OCI-LY1 (cell line): ENCODE results near the gene MAGI1.

Experiments used
- H2AFZ ChIP-seq: fragments of 200-600 bp; sonication (generic), shearing (Covaris generic); 2 replicates; pipeline ENCODE4 v1.6.0; 2014; ENCODE audit warnings: antibody characterized with exemption, mild to moderate bottlenecking, low read length
- H3F3A ChIP-seq: fragments of 200-600 bp; sonication (generic), shearing (Covaris generic); 2 replicates; pipeline ENCODE4 v1.6.0; 2014; ENCODE audit warnings: mild to moderate bottlenecking, antibody characterized with exemption, low read length, moderate library complexity; ENCODE audit not compliant: insufficient read depth
- H3K27ac ChIP-seq: fragments of 200-600 bp; sonication (generic); 2 replicates; pipeline ENCODE4 v1.5.1; 2014; ENCODE audit warnings: low read length, mixed run types, mild to moderate bottlenecking, low read depth; ENCODE audit not compliant: poor library complexity, severe bottlenecking
- H3K27me3 ChIP-seq: fragments of 200-600 bp; sonication (generic); 2 replicates; pipeline ENCODE4 v1.6.0; 2014; ENCODE audit warnings: antibody characterized with exemption, mild to moderate bottlenecking, low read length, moderate library complexity; ENCODE audit not compliant: insufficient read depth
- H3K36me3 ChIP-seq: fragments of 200-600 bp; sonication (generic); 2 replicates; pipeline ENCODE4 v1.6.1; 2014; ENCODE audit warnings: mild to moderate bottlenecking, antibody characterized with exemption, low read length, moderate library complexity, mixed read lengths; ENCODE audit not compliant: insufficient read depth
- H3K4me1 ChIP-seq: fragments of 200-600 bp; sonication (generic); 2 replicates; pipeline ENCODE4 v1.5.1; 2014; ENCODE audit warnings: mild to moderate bottlenecking, low read length, moderate library complexity; ENCODE audit not compliant: insufficient read depth, severe bottlenecking
- H3K4me2 ChIP-seq: fragments of 200-600 bp; sonication (generic), shearing (Covaris generic); 2 replicates; pipeline ENCODE4 v1.6.1; 2014; ENCODE audit warnings: low read length
- H3K4me3 ChIP-seq: fragments of 200-600 bp; sonication (generic); 2 replicates; pipeline ENCODE4 v1.5.1; 2014; ENCODE audit warnings: low read length, low read depth, mild to moderate bottlenecking, mixed read lengths; ENCODE audit not compliant: poor library complexity, severe bottlenecking
- H3K79me2 ChIP-seq: fragments of 200-600 bp; shearing (Covaris generic); 2 replicates; pipeline ENCODE4 v1.6.1; 2016; ENCODE audit warnings: mixed run types, low read length, mixed read lengths; ENCODE audit not compliant: insufficient read depth
- H3K9ac ChIP-seq: fragments of 200-600 bp; sonication (generic), shearing (Covaris generic); 2 replicates; pipeline ENCODE4 v1.6.1; 2014; ENCODE audit warnings: mild to moderate bottlenecking, low read length, mixed read lengths
- H3K9me2 ChIP-seq: fragments of 200-600 bp; sonication (generic), shearing (Covaris generic); 2 replicates; pipeline ENCODE4 v1.6.1; 2014; ENCODE audit warnings: low read depth, mild to moderate bottlenecking, low read length, mixed read lengths
- H3K9me3 ChIP-seq: fragments of 200-600 bp; shearing (Covaris generic); 2 replicates; pipeline ENCODE4 v1.6.1; 2014; ENCODE audit warnings: low read length, mixed read lengths
- H4K20me1 ChIP-seq: fragments of 200-600 bp; sonication (generic), shearing (Covaris generic); 2 replicates; pipeline ENCODE4 v1.6.0; 2016; ENCODE audit warnings: mild to moderate bottlenecking, low read length; ENCODE audit not compliant: insufficient read depth
- CTCF ChIP-seq: fragments of 200-600 bp; sonication (generic), shearing (Covaris generic); IDR thresholded peaks from 2 replicates; pipeline ENCODE4 v1.5.1; 2017; ENCODE audit warnings: mild to moderate bottlenecking, antibody characterized with exemption, low read length, moderate library complexity, mixed read lengths
- EZH2 ChIP-seq: fragments of 200-600 bp; sonication (generic), shearing (Covaris generic); IDR thresholded peaks from 2 replicates; pipeline ENCODE4 v1.8.0; 2017; ENCODE audit warnings: borderline replicate concordance, mixed run types, mild to moderate bottlenecking, antibody characterized with exemption, low read length, moderate library complexity, mixed read lengths

Gene MAGI1

GRCh38 chr3:65974509-65974908 lies 64.2 kb downstream of the MAGI1 start:
- no peaks in the 10 kb centered on the region for H3K4me1 ChIP-seq

GRCh38 chr3:65972765-65973164 lies 66.0 kb downstream of the MAGI1 start:
- H2AFZ ChIP-seq: no peak overlapping the region
- no peaks in the 10 kb centered on the region for H4K20me1 ChIP-seq
- H3K9ac ChIP-seq: no peak overlapping the region
- no peak overlapping the region for H3K27ac ChIP-seq
- H3K27me3 ChIP-seq: no peaks in the 10 kb centered on the region
- H3K9me2 ChIP-seq: no peaks in the 10 kb centered on the region
- H3K36me3 ChIP-seq: no peaks in the 10 kb centered on the region
- no peaks in the 10 kb centered on the region for H3K4me1 ChIP-seq
- H3F3A ChIP-seq: no peaks in the 10 kb centered on the region
- TF ChIP-seq EZH2 (no peak), CTCF (no peak)
- H3K4me3 ChIP-seq: no peak overlapping the region
- H3K79me2 ChIP-seq: no peaks in the 10 kb centered on the region
- H3K4me2 ChIP-seq: no peak overlapping the region
- H3K9me3 ChIP-seq: no peaks in the 10 kb centered on the region

More at GRCh38 chr3:65974509-65974908, 64.2 kb downstream of the MAGI1 start:
- Histone ChIP-seq H3K79me2 (no peaks in the 10 kb centered on the region), H3K9me3 (no peaks in the 10 kb centered on the region), H3K27ac (no peak overlapping the region), H3K9ac (no peak overlapping the region), H4K20me1 (no peaks in the 10 kb centered on the region), H2AFZ (no peak overlapping the region), H3K4me2 (no peak overlapping the region), H3K27me3 (no peaks in the 10 kb centered on the region), H3K36me3 (no peaks in the 10 kb centered on the region), H3F3A (no peaks in the 10 kb centered on the region), H3K4me3 (no peak overlapping the region), H3K9me2 (no peaks in the 10 kb centered on the region)
- peak; percentile 13; the same call in 1 of the 2 replicates for TF ChIP-seq CTCF
- no peak for TF ChIP-seq EZH2

- no peak overlapping the region for H3K9ac ChIP-seq
- H3K27me3 ChIP-seq: no peaks in the 10 kb centered on the region
- H3K79me2 ChIP-seq: no peaks in the 10 kb centered on the region
- H4K20me1 ChIP-seq: no peaks in the 10 kb centered on the region
- H3F3A ChIP-seq: no peaks in the 10 kb centered on the region
- H3K36me3 ChIP-seq: no peaks in the 10 kb centered on the region
- H3K4me3 ChIP-seq: no peak overlapping the region
- H3K27ac ChIP-seq: no peak overlapping the region
- TF ChIP-seq CTCF (no peak), EZH2 (no peak)
- H3K9me3 ChIP-seq: no peaks in the 10 kb centered on the region
- H3K9me2 ChIP-seq: no peaks in the 10 kb centered on the region
- H3K4me2 ChIP-seq: no peak overlapping the region
- H2AFZ ChIP-seq: no peak overlapping the region
- no peaks in the 10 kb centered on the region for H3K4me1 ChIP-seq
Measured at GRCh38 chr3:65971293-65972252, 67.1 kb downstream of the MAGI1 start.
